B cell (primary cell): ENCODE measurements around the gene DRC7. TPM values are rescaled to one million over a fixed set of nuclear protein-coding genes. Genes with fewer than 3 reads are reported as not detected.

Experiments
- ATAC-seq: fragments of 200-7000 bp; cut with Tn5 transposase; one replicate; pipeline ENCODE4 v1.10.0; 2021; ENCODE audit warnings: low read depth, mild to moderate bottlenecking, moderate number of reproducible peaks, moderate library complexity
- CTCF ChIA-PET: fragments of 350-600 bp; sonication (Branson Sonifier 250); formaldehyde crosslinking; loops from one replicate; lab custom pipeline; 2021; ENCODE audit warnings: antibody characterized with exemption, inconsistent platforms; lab: Charles Lee
- POLR2A ChIA-PET: fragments of 350-600 bp; sonication (Branson Sonifier 250); formaldehyde crosslinking; loops from one replicate; lab custom pipeline; 2021; ENCODE audit warnings: antibody characterized with exemption; lab: Charles Lee
- DNase-seq: peaks from one replicate; pipeline ENCODE4 v3.0.0; 2013
- H2AFZ ChIP-seq: 2 replicates; pipeline ENCODE4 v1.6.1; 2012; ENCODE audit warnings: mild to moderate bottlenecking, low read depth, low read length; ENCODE audit not compliant: insufficient read depth, poor library complexity, severe bottlenecking
- H3K27ac ChIP-seq, 2 donors: 1 replicate in 1 of 2; 2 replicates in 1 of 2; pipeline ENCODE4 v1.5.1; 2012 to 2013; ENCODE audit warnings: low read length in 2 of 2, mild to moderate bottlenecking in 2 of 2, moderate library complexity in 1 of 2
- H3K27me3 ChIP-seq, 4 experiments: fragments of 200-600 bp in 1 of 4; sonication (generic) in 1 of 4; replicated peaks in 1 of 4; 1 replicate in 2 of 4; 2 replicates in 2 of 4; pipeline versions ENCODE4 v1.6.1 to v1.7.0; 2013 to 2016; ENCODE audit warnings: low read length in 3 of 4, mild to moderate bottlenecking in 2 of 4, mixed read lengths in 1 of 4, moderate library complexity in 1 of 4; ENCODE audit not compliant: insufficient read depth in 4 of 4, control insufficient read depth in 3 of 4; ENCODE audit errors: control extremely low read depth in 1 of 4
- H3K36me3 ChIP-seq, 2 experiments: replicated peaks in 1 of 2; 1 replicate in 1 of 2; 2 replicates in 1 of 2; pipeline versions ENCODE4 v1.6.1 to v1.7.1; 2013; ENCODE audit warnings: low read length in 1 of 2; ENCODE audit not compliant: insufficient read depth in 2 of 2, control insufficient read depth in 1 of 2; ENCODE audit errors: control extremely low read depth in 1 of 2, extremely low read depth in 1 of 2
- H3K4me1 ChIP-seq, 2 donors: fragments of 200-600 bp in 1 of 2; sonication (generic) in 1 of 2; 1 replicate in 1 of 2; 2 replicates in 1 of 2; pipeline versions ENCODE4 v1.5.1 to v1.6.1; 2013 to 2017; ENCODE audit warnings: low read length in 2 of 2; ENCODE audit not compliant: control insufficient read depth in 2 of 2, insufficient read depth in 2 of 2
- H3K4me2 ChIP-seq: replicated peaks from 2 replicates; pipeline ENCODE3; 2012; ENCODE audit warnings: mild to moderate bottlenecking, low read depth, low read length; ENCODE audit not compliant: poor library complexity, severe bottlenecking
- H3K4me3 ChIP-seq, 5 experiments: fragments of 200-600 bp in 1 of 5; sonication (generic) in 1 of 5; 1 replicate in 3 of 5; 2 replicates in 2 of 5; pipeline versions ENCODE4 v1.5.1 to v1.7.0; 2011 to 2016; ENCODE audit warnings: low read length in 4 of 5, mild to moderate bottlenecking in 4 of 5, low read depth in 2 of 5, control low read depth in 1 of 5, moderate library complexity in 1 of 5; ENCODE audit not compliant: insufficient read depth in 1 of 5; ENCODE audit errors: control extremely low read depth in 1 of 5, extremely low read depth in 1 of 5
- H3K79me2 ChIP-seq: fragments of 200-600 bp; sonication (generic); one replicate; pipeline ENCODE4 v1.6.0; 2016; ENCODE audit warnings: low read length; ENCODE audit not compliant: control insufficient read depth, insufficient read depth
- H3K9ac ChIP-seq: fragments of 200-600 bp; sonication (generic); 2 replicates; pipeline ENCODE4 v1.6.1; 2017; ENCODE audit warnings: mild to moderate bottlenecking, low read length, moderate library complexity
- H3K9me3 ChIP-seq, 3 donors: one replicate each; pipeline versions ENCODE4 v1.6.1 to v1.7.1; 2013; ENCODE audit warnings: low read length in 2 of 3; ENCODE audit not compliant: control insufficient read depth in 2 of 3, insufficient read depth in 1 of 3; ENCODE audit errors: control extremely low read depth in 1 of 3
- H4K20me1 ChIP-seq: 2 replicates; pipeline ENCODE4 v1.6.0; 2012; ENCODE audit warnings: mild to moderate bottlenecking, low read length; ENCODE audit not compliant: insufficient read depth, control insufficient read depth, poor library complexity, severe bottlenecking
- H3K27ac Mint-ChIP-seq: one replicate; pipeline ENCODE4 v1.8.0; 2021; ENCODE audit warnings: mixed read lengths
- H3K27me3 Mint-ChIP-seq: one replicate; pipeline ENCODE4 v1.8.0; 2021; ENCODE audit warnings: mixed read lengths
- H3K4me1 Mint-ChIP-seq: one replicate; pipeline ENCODE4 v1.8.0; 2021; ENCODE audit warnings: mixed read lengths
- H3K4me3 Mint-ChIP-seq: one replicate; pipeline ENCODE4 v1.8.0; 2021; ENCODE audit warnings: mixed read lengths
- H3K9me3 Mint-ChIP-seq: one replicate; pipeline ENCODE4 v1.8.0; 2022; ENCODE audit warnings: mixed read lengths; ENCODE audit not compliant: insufficient read depth
- CTCF ChIP-seq: fragments of 200-600 bp; IDR thresholded peaks from one replicate; pipeline ENCODE4 v1.8.0; 2022; ENCODE audit warnings: antibody characterized with exemption, mild to moderate bottlenecking
- EZH2 ChIP-seq: IDR thresholded peaks from 2 replicates; pipeline ENCODE4 v1.6.1; 2012; ENCODE audit warnings: borderline replicate concordance, low read depth, mild to moderate bottlenecking, moderate library complexity, low read length; ENCODE audit not compliant: insufficient read depth, poor library complexity, severe bottlenecking
- WGBS: methylation state at CpG from one replicate; pipeline ENCODE4 v1.1.5; 2013; ENCODE audit warnings: missing lambda C conversion rate; ENCODE audit not compliant: insufficient coverage; 5-methylcytosine and 5-hydroxymethylcytosine counted together
- intact Hi-C: fragments of 100-400 bp; cut with micrococcal nuclease; formaldehyde crosslinking; loops from one replicate; pipeline ENCODE4 v1.10.0; 2022
- polyA plus RNA-seq: library from polyadenylated mRNA; depleted of rRNA; stranded (reverse); fragments of >200 nt; gene quantifications from 2 replicates; pipeline ENCODE4 v1.2.3, GENCODE V29; 2012
- total RNA-seq, 2 donors: library from RNA; stranded (reverse); fragments of 120-200 nt in 1 of 2; gene quantifications; 1 replicate in 1 of 2; 2 replicates in 1 of 2; pipeline versions ENCODE4 v1.2.3 to v1.2.4, GENCODE V29; 2013 to 2022

Gene DRC7
- total and polyA plus RNA-seq, 2 donors (not counting 1 experiment from before 2014, with no cell fraction given), result 0.12 to 0.22 TPM

GRCh38 chr16:57747996-57748395 is 53.4 kb downstream of the DRC7 start:
- TF ChIP-seq CTCF (no peak), EZH2 (no peak)
- Histone ChIP-seq H3K79me2 (no peaks in the 10 kb centered on the region), H3K9me3 (no peaks in the 10 kb centered on the region), H3K4me1 (no peaks in the 10 kb centered on the region), H3K27ac (no peak overlapping the region), H2AFZ (no peak overlapping the region), H3K4me2 (no peak overlapping the region), H3K4me3 (no peak overlapping the region), H4K20me1 (no peaks in the 10 kb centered on the region), H3K9ac (no peak overlapping the region), H3K36me3 (peaks cover 0 to 3% of the 10 kb centered on the region in 2 experiments), H3K27me3 (no peaks in the 10 kb centered on the region)
- DNase-seq (no peak), ATAC-seq (no peak)
- ChIA-PET POLR2A (no interaction called here), CTCF (no interaction called here)
- intact Hi-C loops, result no loop called here
- Mint-ChIP-seq H3K4me1 (no peaks in the 10 kb centered on the region), H3K4me3 (no peak overlapping the region), H3K9me3 (no peaks in the 10 kb centered on the region), H3K27ac (no peak overlapping the region), H3K27me3 (no peaks in the 10 kb centered on the region)
- WGBS, result 100% methylated on average over 5 of the region's 6 CpGs

- POLR2A ChIA-PET, result no interaction called here
- Histone ChIP-seq H4K20me1 (no peaks in the 10 kb centered on the region), H3K79me2 (no peaks in the 10 kb centered on the region), H3K9me3 (no peaks in the 10 kb centered on the region), H3K4me1 (no peaks in the 10 kb centered on the region), H3K4me2 (no peak overlapping the region), H2AFZ (no peak overlapping the region), H3K9ac (no peak overlapping the region), H3K27ac (no peak overlapping the region), H3K4me3 (no peak overlapping the region), H3K27me3 (no peaks in the 10 kb centered on the region), H3K36me3 (no peaks in the 10 kb centered on the region)
- intact Hi-C loops, result no loop called here
- Mint-ChIP-seq H3K4me3 (no peak overlapping the region), H3K4me1 (no peaks in the 10 kb centered on the region), H3K27ac (no peak overlapping the region), H3K9me3 (no peaks in the 10 kb centered on the region), H3K27me3 (no peaks in the 10 kb centered on the region)
- ATAC-seq (no peak), DNase-seq (no peak)
- 92% methylated on average over 10 of the region's 11 CpGs for WGBS
- TF ChIP-seq EZH2 (no peak), CTCF (no peak)
- CTCF ChIA-PET, result no interaction called here
These were observed 54.0 kb downstream of the DRC7 start for GRCh38 chr16:57748596-57748995.
